K562 (cell line): ENCODE data around the gene ARHGEF7. TPM values are rescaled to one million over a fixed set of nuclear protein-coding genes. Genes with fewer than 3 reads are reported as not detected.

Experiments
- ATAC-seq: fragments of 200-7000 bp; cut with Tn5 transposase; 3 replicates; pipeline ENCODE4 v1.9.1; 2020; ENCODE audit warnings: moderate library complexity
- BruUV-seq: library from RNA; stranded (reverse); fragments of 400-500 nt; replicated peaks from 2 replicates; lab custom pipeline; 2021; lab: Mats Ljungman, UMichigan
- CTCF ChIA-PET: fragments of 300-600 bp; formaldehyde crosslinking; extraction: SDS; loops from one replicate; lab custom pipeline; 2021; ENCODE audit warnings: low intra/inter-chr PET ratio; lab: Yijun Ruan, JAX
- POLR2A ChIA-PET: fragments of 300-600, 350-650 bp; sonication (Branson Sonifier 250); formaldehyde crosslinking; extraction: SDS; loops from one replicate; lab custom pipeline; 2021; ENCODE audit warnings: antibody characterized with exemption, inconsistent platforms; lab: Yijun Ruan, JAX
- DNase-seq, 4 experiments: peaks; one replicate each; pipeline versions ENCODE4 v3.0.0 to v3.0.0-alpha.2; 2011 to 2018; ENCODE audit warnings: low spot score in 3 of 4, mixed read lengths in 3 of 4; ENCODE audit errors: extremely low read depth in 1 of 4
- FAIRE-seq: peaks from 2 replicates; lab custom pipeline; 2011; peaks lifted over from hg19 to GRCh38; lab: Jason Lieb, UNC
- H2AFZ ChIP-seq: 2 replicates; pipeline ENCODE4 v1.6.0; 2011; ENCODE audit warnings: low read depth, low read length, control low read depth, inconsistent platforms
- H3K27ac ChIP-seq: fragments of 200-600 bp; 3 replicates; pipeline ENCODE4 v1.8.0; 2011; ENCODE audit warnings: low read depth, mild to moderate bottlenecking, control low read depth, inconsistent platforms, low read length, moderate library complexity, mixed read lengths; ENCODE audit errors: extremely low read depth
- H3K27me3 ChIP-seq, 2 experiments: fragments of 300-600 bp in 1 of 2; 2 replicates in 1 of 2; 3 replicates in 1 of 2; pipeline versions ENCODE4 v1.6.0 to v1.8.0; 2011; ENCODE audit warnings: inconsistent platforms in 2 of 2, low read length in 2 of 2, mild to moderate bottlenecking in 1 of 2, mixed read lengths in 1 of 2, moderate library complexity in 1 of 2; ENCODE audit not compliant: control insufficient read depth in 2 of 2, insufficient read depth in 2 of 2
- H3K36me3 ChIP-seq: fragments of 300-600 bp; 3 replicates; pipeline ENCODE4 v1.8.0; 2011; ENCODE audit warnings: mild to moderate bottlenecking, low read length, inconsistent platforms; ENCODE audit not compliant: control insufficient read depth, insufficient read depth
- H3K4me1 ChIP-seq, 2 experiments: fragments of 200-600 bp in 1 of 2; replicated peaks in 1 of 2; 2 replicates in 1 of 2; 3 replicates in 1 of 2; pipeline versions ENCODE4 v1.5.1 to v1.8.0; 2011; ENCODE audit warnings: inconsistent platforms in 2 of 2, low read length in 2 of 2, mild to moderate bottlenecking in 1 of 2, mixed read lengths in 1 of 2, moderate library complexity in 1 of 2; ENCODE audit not compliant: control insufficient read depth in 2 of 2, insufficient read depth in 2 of 2
- H3K4me2 ChIP-seq: 2 replicates; pipeline ENCODE4 v1.6.1; 2011; ENCODE audit warnings: low read length, control low read depth, inconsistent platforms, mixed read lengths; ENCODE audit not compliant: insufficient read depth
- H3K4me3 ChIP-seq: fragments of 200-600 bp; sonication (generic), shearing (Covaris generic); 2 replicates; pipeline ENCODE4 v1.5.1; 2016; ENCODE audit warnings: control low read depth, inconsistent platforms
- H3K79me2 ChIP-seq: fragments of 200-600 bp; 3 replicates; pipeline ENCODE4 v1.8.0; 2011; ENCODE audit warnings: low read length, inconsistent platforms; ENCODE audit not compliant: control insufficient read depth, insufficient read depth
- H3K9ac ChIP-seq, 2 experiments: 2 replicates each; pipeline versions ENCODE4 v1.6.0 to v1.6.1; 2011; ENCODE audit warnings: low read depth in 2 of 2, low read length in 2 of 2, control low read depth in 1 of 2, inconsistent platforms in 1 of 2, mild to moderate bottlenecking in 1 of 2, mixed read lengths in 1 of 2; ENCODE audit not compliant: insufficient read depth in 1 of 2
- H3K9me1 ChIP-seq: one replicate; pipeline ENCODE4 v1.6.0; 2011; ENCODE audit warnings: inconsistent platforms, mild to moderate bottlenecking, low read length, moderate library complexity; ENCODE audit not compliant: control insufficient read depth, insufficient read depth
- H3K9me3 ChIP-seq: replicated peaks from 2 replicates; pipeline ENCODE4 v1.5.1; 2011; ENCODE audit warnings: low read depth, low read length, inconsistent platforms; ENCODE audit not compliant: control insufficient read depth, insufficient read depth
- H4K20me1 ChIP-seq: replicated peaks from 2 replicates; pipeline ENCODE4 v1.6.1; 2011; ENCODE audit warnings: low read length, inconsistent platforms, mixed read lengths; ENCODE audit not compliant: control insufficient read depth, insufficient read depth
- MLLT1 ChIP-seq, 2 experiments: fragments of 450-650 bp; IDR thresholded peaks; 2 replicates each; pipeline ENCODE4 v1.6.1; 2016
- PCBP1 ChIP-seq: fragments of 200-400 bp; formaldehyde crosslinking; IDR thresholded peaks from 2 replicates; pipeline ENCODE4 v1.6.1; 2018; ENCODE audit warnings: mild to moderate bottlenecking, low read depth, low read length; ENCODE audit not compliant: poor library complexity, severe bottlenecking
- RBM22 ChIP-seq: fragments of 200-400 bp; formaldehyde crosslinking; IDR thresholded peaks from 2 replicates; pipeline ENCODE4 v1.6.1; 2018; ENCODE audit warnings: low read length, low read depth; ENCODE audit not compliant: poor library complexity, severe bottlenecking
- SREBF2 ChIP-seq: sonication (generic); formaldehyde crosslinking; IDR thresholded peaks from 2 replicates; pipeline ENCODE4 v1.4.0; 2020; ENCODE audit warnings: mild to moderate bottlenecking, missing genetic modification reagents
- TCF3 ChIP-seq: sonication (generic); formaldehyde crosslinking; IDR thresholded peaks from 2 replicates; pipeline ENCODE4 v1.4.0; 2020; ENCODE audit warnings: mild to moderate bottlenecking, missing genetic modification reagents
- WGBS: fragments of 100-300 bp; shearing (Covaris generic); methylation state at CpG from one replicate; pipeline ENCODE4 v1.1.6; 2016; ENCODE audit warnings: low coverage, mixed read lengths; ENCODE audit not compliant: insufficient coverage; ENCODE audit errors: missing lambda C conversion rate; 5-methylcytosine and 5-hydroxymethylcytosine counted together
- in situ Hi-C: fragments of 300-500 bp; cut with MboI; formaldehyde crosslinking; loops from 4 replicates; pipeline ENCODE4 v1.15.0; 2018; ENCODE audit warnings: inconsistent platforms, mixed read lengths
- intact Hi-C: fragments of 100-400 bp; cut with micrococcal nuclease; formaldehyde crosslinking; loops from 2 replicates; pipeline ENCODE4 v1.14.2; 2022
- polyA plus RNA-seq, 8 experiments: library from polyadenylated mRNA; depleted of rRNA in 4 of 8; stranded (reverse) in 5 of 8; unstranded in 3 of 8; fragments of >200 nt; fragmentation: Nextera tagmentation in 2 of 8; fragmentation: Illumina TruSeq in 1 of 8; extraction: Ambion mirVana in 2 of 8; extraction: Trizol in 1 of 8; gene quantifications; 2 replicates each; pipeline versions ENCODE4 v1.2.1 to v1.2.3, GENCODE V29; 2011 to 2014; ENCODE audit warnings: inconsistent platforms in 1 of 8, missing spikeins in 1 of 8
- total RNA-seq, 7 experiments: library from RNA; depleted of rRNA in 6 of 7; stranded (reverse); fragments of >200 nt in 6 of 7; fragmentation: Illumina TruSeq in 2 of 7; extraction: Trizol in 2 of 7; gene quantifications; 2 replicates each; pipeline versions ENCODE4 v1.2.1 to v1.2.3, GENCODE V29; 2011 to 2021; ENCODE audit warnings: low replicate concordance in 1 of 7

ARHGEF7 gene
- total and polyA plus RNA-seq, 9 of the 15 experiments (the other 6 are each of a cell fraction or from before 2014, with no cell fraction given), result 2.1 to 26.8 (median 17.5) TPM

- CTCF ChIA-PET, result no interaction called here
- Histone ChIP-seq H3K27ac (no peak overlapping the region), H3K4me2 (no peak overlapping the region), H3K9ac (no peak overlapping the region), H4K20me1 (no peaks in the 10 kb centered on the region; the same call in 1 of the 2 replicates), H3K9me3 (no peaks in the 10 kb centered on the region), H3K36me3 (no peaks in the 10 kb centered on the region), H3K4me3 (no peak overlapping the region), H3K79me2 (no peaks in the 10 kb centered on the region), H3K4me1 (peaks cover 0 to 14% of the 10 kb centered on the region in 2 experiments; a peak in 2 of 5 replicates), H3K9me1 (no peaks in the 10 kb centered on the region), H3K27me3 (peaks cover 29 to 59% of the 10 kb centered on the region in 2 experiments), H2AFZ (no peak overlapping the region)
- no TSS peak for BruUV-seq
- POLR2A ChIA-PET, result no interaction called here
- ATAC-seq (no peak), FAIRE-seq (no peak), DNase-seq (no peak)
- intact Hi-C loops (no loop called here), in situ Hi-C loops (no loop called here)
- 0% methylated on average over 9 of the region's 9 CpGs for WGBS
- TF ChIP-seq PCBP1, result no peak
- no peak for TF ChIP-seq RBM22
- TF ChIP-seq TCF3 (CRISPR knock-in tag), result no peak
- TF ChIP-seq MLLT1 (IDR thresholded peaks at IDR 0.05), result no peak
- no peak for TF ChIP-seq SREBF2
- TF ChIP-seq, all 486 proteins: peak for 0
Observed at GRCh38 chr13:111118898-111119607, 3.9 kb downstream of the ARHGEF7 start.
